ENCODE measurements around the gene TNP2.

- no peak for TF ChIP-seq CTCF (IDR thresholded peaks at IDR 0.05; ENCODE audit: extremely low read depth in 1 of 2, insufficient read depth in 1 of 2, low read depth in 1 of 2, low read length in 2 of 2)
- TF ChIP-seq POLR2A (IDR thresholded peaks at IDR 0.05; ENCODE audit: low read depth, low read length): no peak
- no peak for TF ChIP-seq JUN (IDR thresholded peaks at IDR 0.05; ENCODE audit: borderline replicate concordance, insufficient read depth, insufficient read length, low read depth)
- TF ChIP-seq MAX (IDR thresholded peaks at IDR 0.05; ENCODE audit: insufficient read depth, insufficient read length): no peak
These were observed 9.2 kb downstream of the TNP2 start for GRCh38 chr16:11259655-11260595.
